Sciatic nerve (tissue), 2 donors: ENCODE data around the gene CPED1. TPM values are rescaled to one million over a fixed set of nuclear protein-coding genes. Genes with fewer than 3 reads are reported as not detected.

Experiments used
- ATAC-seq: fragments of 200-7000 bp; cut with Tn5 transposase; one replicate; pipeline ENCODE4 v1.9.1; 2020; ENCODE audit warnings: mild to moderate bottlenecking, moderate library complexity
- DNase-seq: peaks from one replicate; pipeline ENCODE4 v3.0.0-alpha.2; 2020; ENCODE audit warnings: low spot score
- intact Hi-C: fragments of 100-400 bp; cut with DNase I; formaldehyde crosslinking; loops from one replicate; pipeline ENCODE4 v1.14.2; 2022
- total RNA-seq: library from RNA; stranded (reverse); fragmentation: NEBNext Ultra II Directional; extraction: Animal tissue kit (Norgen Biotek cat#: 25700); gene quantifications from one replicate; pipeline ENCODE4 v1.2.1, GENCODE V29; 2021
- donor health status: DM: no; HTN: no; CAD: no.
- donor health status: DM: no; HTN: no; CAD: no.

Gene CPED1
- total RNA-seq, result 41.9 TPM

DNA sequence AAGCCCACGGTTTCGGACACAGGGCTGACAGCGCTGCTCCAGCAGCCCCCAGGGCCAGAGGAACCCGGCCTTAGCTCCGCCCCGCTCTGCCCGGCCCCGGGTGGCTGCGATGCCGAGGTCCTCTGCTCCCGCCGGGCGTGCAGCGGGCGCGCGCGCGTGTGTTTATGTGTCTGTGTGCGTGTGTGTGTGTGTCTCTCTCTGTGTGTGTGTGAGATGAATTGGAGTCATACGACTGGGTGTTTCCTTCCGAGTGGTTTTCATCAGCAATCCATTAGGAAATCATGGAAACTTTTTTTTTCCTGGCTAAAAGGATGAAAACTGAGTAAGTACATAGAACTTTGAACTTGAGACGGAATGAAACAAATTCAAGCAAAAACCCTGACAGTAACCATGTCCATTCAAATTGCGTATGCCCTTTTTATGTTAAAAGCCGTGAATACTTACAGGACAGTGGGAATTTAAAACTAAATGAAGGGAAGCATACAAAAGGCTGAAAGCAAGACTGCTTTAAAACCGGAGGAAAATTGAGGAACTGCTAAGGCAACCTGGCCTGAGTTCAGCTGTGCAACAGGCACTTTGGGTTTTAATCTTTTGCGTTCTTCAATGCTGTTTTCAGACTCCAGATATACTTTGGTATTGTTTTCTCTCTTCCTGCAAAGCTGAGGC is at the start of gene CPED1:
Gene CPED1 (plus strand): TSS at position 121 of the 666 bp plus-strand sequence. CDS start 911 bp downstream, outside the sequence.
- DNase-seq (peak; percentile 88), ATAC-seq (peak; percentile 92)
- intact Hi-C loops, result loop anchor here (5.0 kb wide), 1 partner anchor 94 kb away; no protein-coding TSS in a partner anchor

GRCh38 chr7:120939345-120939744 is 49.2 kb upstream of the CPED1 start:
- DNase-seq (no peak), ATAC-seq (no peak)
- intact Hi-C loops, result no loop called here

- ATAC-seq (no peak), DNase-seq (no peak)
- intact Hi-C loops, result loop anchor here (10.0 kb wide), 1 partner anchor 136 kb away; no protein-coding TSS in a partner anchor
These were observed 47.4 kb upstream of the CPED1 start for GRCh38 chr7:120941064-120941463.

- intact Hi-C loops, result loop anchor here (10.0 kb wide), 1 partner anchor 137 kb away; no protein-coding TSS in a partner anchor
- ATAC-seq (no peak), DNase-seq (no peak)
These were observed 46.7 kb upstream of the CPED1 start for GRCh38 chr7:120941856-120942255.

DNA sequence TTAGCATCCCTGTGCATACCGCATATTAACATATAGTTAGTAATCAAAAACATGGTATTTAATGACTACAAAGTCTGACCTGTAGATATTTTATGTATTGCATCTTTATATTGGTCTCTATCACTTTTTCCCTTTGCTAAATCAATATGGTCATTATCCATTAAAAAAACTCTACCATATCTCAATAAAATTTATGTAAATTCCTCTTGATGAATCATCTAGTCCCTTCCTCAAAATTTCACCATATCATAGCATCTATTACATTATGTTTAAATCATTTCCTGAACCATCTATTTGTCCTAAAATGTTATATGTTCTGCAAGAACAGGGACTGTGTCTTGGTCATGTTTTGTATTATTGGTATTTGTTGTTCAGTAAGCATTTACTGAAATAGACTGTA is 45.6 kb upstream of the CPED1 start:
- ATAC-seq (no peak), DNase-seq (no peak)
- intact Hi-C loops, result loop anchor here (10.0 kb wide), 1 partner anchor 138 kb away; no protein-coding TSS in a partner anchor

DNA sequence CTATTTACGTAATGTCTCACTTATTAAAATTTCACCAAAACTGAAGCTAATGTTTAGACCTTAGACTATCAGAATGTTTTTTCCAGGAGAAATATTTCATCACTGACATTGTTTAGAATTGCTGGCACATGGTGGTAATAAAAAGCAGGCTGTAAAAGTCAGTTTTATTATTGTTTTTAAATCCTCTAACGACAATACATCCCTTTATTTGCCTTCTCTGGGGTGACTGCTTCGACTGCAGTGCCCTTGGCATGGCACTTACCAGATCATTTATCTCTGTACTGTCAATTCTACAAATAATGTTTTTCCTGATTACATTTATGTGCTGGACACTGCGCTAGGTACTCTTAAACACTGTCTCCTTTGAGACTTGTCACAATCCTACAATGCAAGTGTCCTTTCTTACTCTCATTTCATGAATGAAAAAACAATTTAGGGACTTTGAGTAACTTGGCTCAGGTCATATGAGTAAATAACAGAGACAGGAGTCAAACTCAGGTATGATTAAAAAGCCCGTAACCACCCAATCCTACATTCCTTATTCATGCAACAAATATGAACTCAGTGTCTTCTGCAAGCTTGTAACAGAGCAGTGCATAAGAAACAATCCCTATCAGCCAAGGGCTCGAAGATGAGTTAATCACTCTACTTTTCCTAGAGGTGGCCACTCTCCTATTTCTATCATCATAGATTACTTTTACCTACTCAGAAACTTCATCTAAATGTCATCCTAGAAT is 43.5 kb upstream of the CPED1 start:
- ATAC-seq, result no peak
- intact Hi-C loops, result loop anchor here (10.0 kb wide), 1 partner anchor 140 kb away; no protein-coding TSS in a partner anchor
- no peak for DNase-seq

DNA sequence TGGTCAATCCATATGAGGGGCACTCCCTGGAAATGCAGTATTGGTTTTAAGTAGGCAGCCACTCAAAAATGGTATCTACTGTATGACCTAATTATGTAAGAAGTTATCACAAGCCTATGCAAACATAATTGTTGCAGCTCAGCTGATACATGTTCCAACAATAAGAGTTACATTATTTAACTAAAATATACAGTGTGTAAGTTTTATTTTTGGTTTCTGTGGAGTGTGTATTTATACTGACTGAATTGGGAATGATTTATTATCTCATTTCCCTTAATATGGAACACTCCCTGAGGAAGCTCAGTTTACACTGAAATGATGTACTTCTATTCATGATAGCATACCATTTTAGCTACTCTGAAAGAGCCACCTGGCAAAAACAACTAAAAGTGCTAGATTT is 40.5 kb upstream of the CPED1 start:
- intact Hi-C loops, result loop anchor here (10.0 kb wide), 1 partner anchor 143 kb away; no protein-coding TSS in a partner anchor
- ATAC-seq (no peak), DNase-seq (no peak)

- no peak for ATAC-seq
- intact Hi-C loops, result loop anchor here (10.0 kb wide), 1 partner anchor 145 kb away; no protein-coding TSS in a partner anchor
- DNase-seq, result no peak
These were observed 39.1 kb upstream of the CPED1 start for GRCh38 chr7:120949393-120949911.

GRCh38 chr7:120949998-120950538 is 38.4 kb upstream of the CPED1 start:
- intact Hi-C loops, result loop anchor here (10.0 kb wide), 1 partner anchor 145 kb away; no protein-coding TSS in a partner anchor
- no peak for ATAC-seq
- no peak for DNase-seq

- ATAC-seq, result peak; percentile 99
- peak; percentile 98 for DNase-seq
- intact Hi-C loops, result no loop called here
These were observed 37.8 kb upstream of the CPED1 start, which contains the start of gene ING3 for GRCh38 chr7:120950539-120951308. Gene ING3, plus strand, starts transcription at chr7:120950777. Its CDS starts 120 bp downstream, at chr7:120950897.

GRCh38 chr7:120951309-120951699 is 37.2 kb upstream of the CPED1 start:
- ATAC-seq (peak; percentile 63), DNase-seq (no peak)
- intact Hi-C loops, result no loop called here

- ATAC-seq (no peak), DNase-seq (no peak)
- intact Hi-C loops, result no loop called here
These were observed 36.7 kb upstream of the CPED1 start for GRCh38 chr7:120951826-120952225.

GRCh38 chr7:120955577-120956149 is 32.8 kb upstream of the CPED1 start:
- intact Hi-C loops, result no loop called here
- ATAC-seq, result no peak
- DNase-seq, result no peak

GRCh38 chr7:120959929-120960484 is 28.5 kb upstream of the CPED1 start:
- DNase-seq, result no peak
- intact Hi-C loops, result no loop called here

GRCh38 chr7:120960714-120961113 is 27.8 kb upstream of the CPED1 start:
- no peak for DNase-seq
- intact Hi-C loops, result no loop called here
- ATAC-seq, result no peak

More at GRCh38 chr7:120959929-120960484, 28.5 kb upstream of the CPED1 start:
- ATAC-seq, result no peak

- no peak for ATAC-seq
- intact Hi-C loops, result no loop called here
- no peak for DNase-seq
These were observed 26.8 kb upstream of the CPED1 start for GRCh38 chr7:120961638-120962173.

GRCh38 chr7:120964088-120964487 is 24.4 kb upstream of the CPED1 start:
- DNase-seq (no peak), ATAC-seq (no peak)
- intact Hi-C loops, result no loop called here

DNA sequence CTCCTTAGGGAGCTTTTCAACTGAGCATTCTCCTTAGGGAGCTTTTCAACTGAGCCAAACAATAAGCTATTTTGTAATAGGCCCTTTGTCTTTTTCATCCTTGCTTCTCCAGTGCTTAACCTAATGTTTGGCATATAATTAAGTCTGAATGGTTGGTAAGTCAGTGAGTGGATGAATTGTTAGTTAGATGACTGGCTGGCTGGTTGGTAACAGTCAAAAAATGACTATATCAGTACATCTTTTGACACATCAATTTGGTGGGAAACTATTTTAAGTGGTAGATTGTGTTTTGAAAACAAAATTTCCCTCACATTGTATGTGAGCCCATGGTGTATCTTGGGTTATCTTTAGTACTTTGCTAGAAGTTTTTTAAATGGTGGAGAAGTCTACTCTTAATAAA is 21.6 kb upstream of the CPED1 start:
- intact Hi-C loops, result no loop called here
- DNase-seq (no peak), ATAC-seq (no peak)
